NB4 (cell line): ENCODE data around the gene LCA5.

ENCODE experiments used
- CTCF ChIP-seq: IDR thresholded peaks from one replicate; pipeline ENCODE4 v1.5.1; 2012; ENCODE audit warnings: low read depth, low read length
- MYC ChIP-seq: IDR thresholded peaks from 2 replicates; pipeline ENCODE4 v1.6.1; 2011; ENCODE audit warnings: low read depth, low read length
- POLR2A ChIP-seq: IDR thresholded peaks from 2 replicates; pipeline ENCODE4 v1.6.1; 2011; ENCODE audit warnings: mild to moderate bottlenecking; ENCODE audit not compliant: insufficient read length; ENCODE audit errors: extremely low read depth
- TF ChIP-seq, protein P1 (sequence below): IDR thresholded peaks from 2 replicates; pipeline ENCODE4 v1.6.1; 2011; ENCODE audit warnings: low read depth, low read length

DNA sequence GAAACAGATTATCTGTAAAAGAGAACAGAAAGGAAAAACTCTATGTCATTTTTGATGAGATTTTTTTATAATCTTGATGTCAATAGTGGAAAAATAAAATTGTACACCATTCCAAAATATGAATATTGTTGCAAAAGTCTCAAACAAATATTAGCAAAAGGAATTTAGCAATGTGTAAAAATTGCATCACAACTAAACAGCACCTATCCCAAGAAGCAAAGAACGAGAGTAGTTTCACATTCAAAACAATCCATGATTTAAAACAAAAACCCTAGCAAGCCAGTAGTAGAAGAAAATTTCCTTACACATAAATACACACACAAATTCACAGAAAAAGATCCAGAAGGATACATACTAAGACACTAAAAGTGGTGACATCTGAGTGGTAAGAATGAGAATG is 38.4 kb downstream of the LCA5 start:
- TF ChIP-seq CTCF (no peak), POLR2A (no peak), MYC (no peak)
- TF ChIP-seq, protein P1, sequence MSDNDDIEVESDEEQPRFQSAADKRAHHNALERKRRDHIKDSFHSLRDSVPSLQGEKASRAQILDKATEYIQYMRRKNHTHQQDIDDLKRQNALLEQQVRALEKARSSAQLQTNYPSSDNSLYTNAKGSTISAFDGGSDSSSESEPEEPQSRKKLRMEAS = no peak
